ENCODE results near the gene SOBP. TPM values are rescaled to one million over a fixed set of nuclear protein-coding genes. Genes with fewer than 3 reads are reported as not detected.

Gene SOBP
- total and polyA plus RNA-seq, 2 donors (not counting 1 experiment from before 2014, with no cell fraction given), result 0.82 to 1.5 TPM

- WGBS (ENCODE audit: insufficient coverage), result 33% methylated on average over 9 of the region's 14 CpGs
- intact Hi-C loops (cut with micrococcal nuclease), result no loop called here
- DNase-seq (no peak), ATAC-seq (ENCODE audit: low read depth) (no peak)
- ChIA-PET CTCF (interaction anchor here (0.9 to 1.1 kb wide), 2 partner anchors 149 to 381 kb away, joined by 3 to 4 read pairs; no protein-coding TSS in a partner anchor), POLR2A (no interaction called here)
- Histone ChIP-seq H3K9me3 (ENCODE audit: control extremely low read depth in 1 of 3, control insufficient read depth in 2 of 3, insufficient read depth in 1 of 3, low read length in 2 of 3) (peaks cover 0 to under 1% (median 0%) of the 10 kb centered on the region in 3 donors), H3K4me2 (replicated peaks; ENCODE audit: low read depth, low read length, poor library complexity, severe bottlenecking) (no peak overlapping the region), H3K4me3 (ENCODE audit: control extremely low read depth in 1 of 5, extremely low read depth in 1 of 5, insufficient read depth in 1 of 5, low read depth in 2 of 5, low read length in 4 of 5) (no peak overlapping the region), H3K79me2 (ENCODE audit: control insufficient read depth, insufficient read depth, low read length) (no peaks in the 10 kb centered on the region), H3K36me3 (replicated peaks in 1 of 2; ENCODE audit: control extremely low read depth in 1 of 2, control insufficient read depth in 1 of 2, extremely low read depth in 1 of 2, insufficient read depth in 2 of 2, low read length in 1 of 2) (no peaks in the 10 kb centered on the region), H3K4me1 (ENCODE audit: control insufficient read depth in 2 of 2, insufficient read depth in 2 of 2, low read length in 2 of 2) (peaks cover 0 to 5% of the 10 kb centered on the region in 2 donors), H4K20me1 (ENCODE audit: control insufficient read depth, insufficient read depth, low read length, poor library complexity, severe bottlenecking) (no peaks in the 10 kb centered on the region), H3K9ac (ENCODE audit: low read length) (no peak overlapping the region), H3K27me3 (replicated peaks in 1 of 4; ENCODE audit: control extremely low read depth in 1 of 4, control insufficient read depth in 3 of 4, insufficient read depth in 4 of 4, low read length in 3 of 4) (no peaks in the 10 kb centered on the region), H3K27ac (ENCODE audit: low read length in 2 of 2) (no peak overlapping the region), H2AFZ (ENCODE audit: insufficient read depth, low read depth, low read length, poor library complexity, severe bottlenecking) (no peak overlapping the region)
- no peaks in the 10 kb centered on the region for H3K9me3 Mint-ChIP-seq (ENCODE audit: insufficient read depth)
- H3K4me1 Mint-ChIP-seq, result peaks cover 2% of the 10 kb centered on the region
- H3K27ac Mint-ChIP-seq, result no peak overlapping the region
- H3K27me3 Mint-ChIP-seq, result peaks cover 16% of the 10 kb centered on the region
- TF ChIP-seq CTCF (IDR thresholded peaks at IDR 0.05) (no peak), EZH2 (IDR thresholded peaks at IDR 0.05; ENCODE audit: borderline replicate concordance, insufficient read depth, low read depth, low read length, poor library complexity, severe bottlenecking) (no peak)
- H3K4me3 Mint-ChIP-seq, result no peak overlapping the region
These were observed 209.9 kb downstream of the SOBP start for GRCh38 chr6:107699697-107700325.

DNA sequence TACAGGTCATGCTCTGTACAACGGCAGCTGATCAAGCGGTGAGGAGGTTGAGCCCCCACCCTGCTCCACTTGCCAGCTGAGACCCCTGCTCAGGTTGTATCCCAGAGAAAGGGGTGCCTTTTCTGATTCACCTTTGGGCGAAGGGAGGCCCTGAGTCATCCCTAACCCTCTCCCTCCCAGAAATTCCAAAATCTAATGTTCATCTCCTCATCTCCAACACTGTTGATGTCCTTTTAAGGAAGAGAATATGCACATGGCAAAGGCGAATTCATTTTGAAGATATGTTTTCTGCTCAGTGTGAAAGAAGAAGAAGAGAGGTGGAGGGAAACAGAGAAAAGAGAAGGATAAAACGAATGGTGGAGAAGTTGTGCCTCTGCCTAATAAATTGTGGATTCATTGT lies 213.7 kb downstream of the SOBP start:
- H3K27me3 Mint-ChIP-seq, result peaks cover under 1% of the 10 kb centered on the region
- intact Hi-C loops (cut with micrococcal nuclease), result loop anchor here (1.0 kb wide), 3 partner anchors 28 to 145 kb away; no protein-coding TSS in a partner anchor
- no peaks in the 10 kb centered on the region for H3K79me2 ChIP-seq (ENCODE audit: control insufficient read depth, insufficient read depth, low read length)
- no peak for TF ChIP-seq EZH2 (IDR thresholded peaks at IDR 0.05; ENCODE audit: borderline replicate concordance, insufficient read depth, low read depth, low read length, poor library complexity, severe bottlenecking)
- H3K27ac ChIP-seq (ENCODE audit: low read length in 2 of 2), result no peak overlapping the region
- H3K9ac ChIP-seq (ENCODE audit: low read length), result no peak overlapping the region
- no peak overlapping the region for H3K4me2 ChIP-seq (replicated peaks; ENCODE audit: low read depth, low read length, poor library complexity, severe bottlenecking)
- 96% methylated on average over 2 of the region's 5 CpGs for WGBS (ENCODE audit: insufficient coverage)
- CTCF ChIA-PET, result interaction anchor here (0.6 to 4.3 kb wide), 24 partner anchors 10 to 599 kb away, joined by 3 to 50 read pairs (median 3); partner anchors contain the start of gene SCML4
- no peak overlapping the region for H3K4me3 Mint-ChIP-seq
- POLR2A ChIA-PET, result no interaction called here
- H3K36me3 ChIP-seq (replicated peaks in 1 of 2; ENCODE audit: control extremely low read depth in 1 of 2, control insufficient read depth in 1 of 2, extremely low read depth in 1 of 2, insufficient read depth in 2 of 2, low read length in 1 of 2), result no peaks in the 10 kb centered on the region
- no peak overlapping the region for H3K27ac Mint-ChIP-seq
- no peak overlapping the region for H2AFZ ChIP-seq (ENCODE audit: insufficient read depth, low read depth, low read length, poor library complexity, severe bottlenecking)
- H3K4me1 Mint-ChIP-seq, result peaks cover 2% of the 10 kb centered on the region
- DNase-seq (no peak), ATAC-seq (ENCODE audit: low read depth) (no peak)
- H3K9me3 ChIP-seq (ENCODE audit: control extremely low read depth in 1 of 3, control insufficient read depth in 2 of 3, insufficient read depth in 1 of 3, low read length in 2 of 3), result no peaks in the 10 kb centered on the region
- H3K9me3 Mint-ChIP-seq (ENCODE audit: insufficient read depth), result no peaks in the 10 kb centered on the region
- no peaks in the 10 kb centered on the region for H3K27me3 ChIP-seq (replicated peaks in 1 of 4; ENCODE audit: control extremely low read depth in 1 of 4, control insufficient read depth in 3 of 4, insufficient read depth in 4 of 4, low read length in 3 of 4)
- H3K4me3 ChIP-seq (ENCODE audit: control extremely low read depth in 1 of 5, extremely low read depth in 1 of 5, insufficient read depth in 1 of 5, low read depth in 2 of 5, low read length in 4 of 5), result no peak overlapping the region
- no peaks in the 10 kb centered on the region for H4K20me1 ChIP-seq (ENCODE audit: control insufficient read depth, insufficient read depth, low read length, poor library complexity, severe bottlenecking)
- peaks cover 0 to 5% of the 10 kb centered on the region in 2 donors for H3K4me1 ChIP-seq (ENCODE audit: control insufficient read depth in 2 of 2, insufficient read depth in 2 of 2, low read length in 2 of 2)
